Stimulated activated CD4-positive, alpha-beta T cell treated with anti-CD3 and anti-CD28 coated beads, Interleukin-4, amount 100 ng/mL, for 4 hours (primary cell): Measurements from ENCODE around the gene TXLNB.
"Not testable (repeated sequence)": the region's sequence is repeated elsewhere in the genome, so short reads cannot be mapped to it uniquely, and the experiment has no call there.

Experiments
- DNase-seq, 2 experiments: peaks; one replicate each; pipeline ENCODE4 v3.0.0-alpha.2; 2020

TXLNB gene

DNA sequence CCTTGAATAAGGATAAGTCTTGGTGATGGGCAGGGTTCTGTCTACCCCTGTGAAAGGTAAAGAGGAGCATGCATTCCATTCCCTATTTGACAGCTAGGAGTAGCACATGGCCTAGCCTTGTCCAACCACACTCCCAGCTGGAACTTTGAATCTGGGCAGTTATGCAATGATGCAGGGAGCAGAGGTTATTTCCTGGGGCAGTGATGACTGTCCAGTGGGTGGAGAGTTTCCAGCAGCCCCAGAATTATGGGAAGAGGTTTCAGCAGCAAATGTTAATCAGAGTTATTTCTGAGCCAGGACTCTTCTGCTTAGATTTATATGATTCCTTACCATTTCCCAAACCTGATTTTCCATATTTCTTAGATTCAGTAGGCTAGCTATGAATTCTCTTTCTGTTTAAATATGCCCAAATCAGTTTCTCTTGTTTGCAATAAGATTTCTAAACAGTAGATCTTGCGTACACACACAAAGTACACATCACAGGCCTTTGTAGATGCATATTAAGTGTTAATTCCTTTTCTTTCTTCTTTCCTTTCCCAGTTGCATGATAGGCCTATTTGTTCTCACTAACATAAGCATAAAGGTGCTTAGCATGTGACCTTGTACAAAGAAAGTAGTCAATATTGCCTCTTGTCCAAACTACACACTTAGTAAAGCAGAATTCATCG lies 17.3 kb upstream of the TXLNB start:
- no peak for DNase-seq

DNA sequence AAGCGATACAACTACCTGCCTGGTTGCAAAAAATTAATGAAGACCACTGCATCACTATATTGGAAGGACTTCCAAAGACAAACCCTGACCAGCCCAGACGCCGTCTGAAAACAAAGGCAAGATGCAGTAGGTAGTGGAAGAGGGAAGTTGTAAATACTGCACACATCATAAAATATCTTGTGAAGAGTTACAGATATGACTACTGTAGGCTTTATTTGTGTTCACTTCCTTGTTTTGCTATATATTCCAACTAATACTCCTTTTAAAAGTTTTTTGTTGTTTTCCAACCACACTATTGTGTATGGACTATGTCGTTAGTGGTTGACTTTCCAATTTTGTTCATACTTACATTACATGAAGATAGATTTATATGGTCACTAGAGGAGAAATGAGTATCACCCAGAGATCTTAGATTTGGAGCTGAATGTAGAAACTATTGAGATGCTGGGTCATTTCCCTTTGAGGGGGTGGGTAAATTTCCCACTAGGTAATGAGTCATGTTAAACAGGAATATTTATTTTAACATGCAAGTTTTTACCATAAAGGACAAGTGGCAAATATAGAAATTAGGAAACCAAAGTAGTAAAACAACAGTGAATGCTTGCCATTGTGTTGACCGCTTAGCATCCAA lies 16.6 kb upstream of the TXLNB start:
- no peak for DNase-seq

DNA sequence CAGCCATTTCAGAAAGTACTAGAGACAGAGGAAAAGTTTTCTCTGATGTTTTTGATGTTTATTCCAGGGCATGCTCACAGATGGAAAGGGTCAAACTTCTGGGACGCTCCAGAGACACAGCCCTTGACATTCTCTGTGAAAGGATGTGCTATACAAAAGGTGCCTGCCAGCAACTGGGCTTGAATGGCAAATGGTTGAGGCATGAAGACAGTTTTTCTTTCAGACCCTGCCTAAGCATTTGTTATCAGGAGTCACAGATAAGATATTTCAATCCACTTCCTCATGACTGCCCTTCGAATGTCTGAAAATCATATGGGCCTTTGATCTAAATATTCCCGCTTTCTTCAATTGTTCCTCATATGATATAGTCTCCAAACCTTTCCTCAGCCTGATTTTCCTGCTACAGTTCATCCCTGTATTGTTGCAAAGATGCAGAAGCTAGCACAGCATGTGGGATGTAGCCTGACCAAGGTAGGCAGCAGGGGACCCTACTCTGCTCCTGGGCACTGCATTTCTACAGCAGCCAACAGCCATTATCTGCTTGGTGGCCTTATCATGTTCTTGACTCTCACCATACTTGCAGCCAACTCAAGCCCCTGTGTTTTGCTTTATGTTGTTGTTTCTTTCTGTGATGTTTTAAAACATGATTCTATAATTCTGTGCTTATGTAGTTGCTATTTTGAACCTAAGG lies 14.6 kb upstream of the TXLNB start:
- no peak for DNase-seq

DNA sequence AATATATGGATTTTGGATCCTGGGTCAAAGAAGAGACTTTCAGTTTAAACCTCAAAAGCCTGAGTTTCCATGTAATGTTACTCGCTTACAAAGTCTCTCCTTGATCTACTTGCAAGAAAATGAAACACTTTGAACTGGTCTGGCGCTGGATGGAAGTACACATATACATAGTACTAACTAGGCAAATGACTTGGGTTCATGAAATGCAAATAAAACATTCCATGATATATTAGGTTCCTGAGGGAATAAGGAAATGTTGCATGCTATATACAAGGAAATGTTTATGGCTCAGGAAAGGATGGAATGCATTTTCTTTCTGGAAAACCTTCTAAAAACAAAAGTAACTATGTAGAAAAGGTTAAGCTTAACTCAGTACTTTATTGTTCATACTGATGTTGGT lies 11.4 kb upstream of the TXLNB start:
- no peak for DNase-seq

DNA sequence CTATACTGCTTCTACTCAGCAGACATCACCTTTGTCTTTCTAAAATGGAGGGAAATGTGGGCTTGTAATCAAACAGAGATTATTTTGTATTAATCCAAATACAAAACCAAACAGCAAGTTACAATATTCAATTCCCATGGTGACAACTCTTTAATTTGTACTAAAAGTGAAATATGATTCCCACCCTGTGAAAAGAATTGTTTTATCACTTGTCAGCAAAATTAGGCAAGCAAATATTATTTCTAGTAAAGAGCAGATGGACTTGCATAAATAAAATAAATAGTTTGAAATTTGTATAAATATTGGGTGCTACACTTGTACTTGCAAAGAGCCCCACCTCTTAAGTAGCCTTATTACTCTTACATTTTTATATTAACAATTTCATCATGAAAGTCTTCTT lies 6.1 kb upstream of the TXLNB start:
- DNase-seq, result no peak

DNA sequence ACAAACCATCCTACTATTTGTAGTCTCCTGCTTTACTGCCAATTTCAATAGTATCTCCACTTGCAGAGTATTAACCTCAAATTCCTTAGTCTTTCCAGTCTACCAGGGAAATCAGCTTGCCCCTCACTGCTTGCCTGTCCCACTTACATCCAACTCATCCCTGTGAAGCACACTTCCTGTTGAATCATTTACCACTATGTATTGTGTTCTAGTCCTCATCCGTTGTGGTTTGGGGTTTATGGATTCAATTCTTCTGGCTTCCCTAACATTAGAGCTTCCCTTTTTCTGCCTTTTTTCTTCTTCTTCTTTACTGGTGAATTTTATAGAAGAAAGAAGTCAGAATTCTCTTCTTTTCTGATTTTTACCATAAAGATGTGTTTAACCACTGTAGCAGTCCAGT lies 5.1 kb upstream of the TXLNB start:
- DNase-seq, result no peak

DNA sequence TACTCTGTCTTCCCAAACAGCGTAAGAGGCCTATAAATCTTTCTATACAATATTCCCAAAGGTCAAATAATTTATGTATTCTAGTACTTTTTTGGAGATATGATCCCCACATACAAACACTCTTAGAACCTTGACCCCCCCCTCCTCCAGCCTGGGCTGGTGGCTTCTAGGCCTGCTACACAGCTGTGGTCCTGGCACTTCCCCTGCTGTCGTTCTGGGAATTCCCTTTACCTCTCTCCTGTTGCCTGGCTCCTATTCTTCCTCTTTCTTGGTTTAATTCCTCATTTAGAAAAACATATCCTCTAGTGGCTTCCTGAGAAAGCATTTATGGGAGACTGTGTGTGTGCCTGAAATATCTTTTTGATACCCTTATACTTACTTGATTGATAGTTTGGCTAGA lies 4.1 kb upstream of the TXLNB start:
- DNase-seq, result no peak

DNA sequence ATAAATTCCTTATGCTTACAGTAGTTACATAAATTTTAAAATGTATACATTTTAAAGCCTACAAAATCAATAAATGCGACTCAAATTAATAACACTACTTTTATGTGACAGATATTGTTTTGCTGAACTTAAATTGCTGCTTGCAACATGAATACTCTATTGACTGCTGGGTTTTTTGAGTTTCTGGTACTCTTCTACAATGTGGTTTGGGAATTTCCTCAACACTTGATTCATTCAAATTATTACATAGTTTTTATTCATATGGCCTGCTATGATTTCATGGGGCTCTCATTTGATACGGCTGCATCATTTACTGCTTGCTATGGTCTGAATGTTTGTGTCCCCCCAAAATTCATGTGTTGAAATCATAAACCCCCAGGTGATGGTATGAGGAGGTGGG lies 2.3 kb upstream of the TXLNB start:
- no peak for DNase-seq

DNA sequence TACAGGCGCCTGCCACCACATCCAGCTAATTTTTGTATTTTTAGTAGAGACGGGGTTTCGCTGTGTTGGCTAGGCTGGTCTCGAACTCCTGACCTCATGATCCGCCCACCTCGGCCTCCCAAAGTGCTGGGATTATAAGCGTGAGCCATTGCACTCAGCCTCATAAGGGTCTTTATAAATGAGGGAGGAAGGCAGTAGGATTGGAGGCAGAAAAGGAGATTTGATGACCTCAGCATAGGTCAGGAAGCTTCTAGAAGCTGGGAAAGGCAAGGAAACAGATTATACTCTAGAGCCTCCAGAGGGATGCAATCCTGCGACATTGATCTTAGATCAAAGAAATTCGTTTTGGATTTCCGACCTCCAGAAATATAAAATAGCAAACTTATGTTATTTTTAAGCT lies 1.4 kb upstream of the TXLNB start:
- not testable (repeated sequence) for DNase-seq

DNA sequence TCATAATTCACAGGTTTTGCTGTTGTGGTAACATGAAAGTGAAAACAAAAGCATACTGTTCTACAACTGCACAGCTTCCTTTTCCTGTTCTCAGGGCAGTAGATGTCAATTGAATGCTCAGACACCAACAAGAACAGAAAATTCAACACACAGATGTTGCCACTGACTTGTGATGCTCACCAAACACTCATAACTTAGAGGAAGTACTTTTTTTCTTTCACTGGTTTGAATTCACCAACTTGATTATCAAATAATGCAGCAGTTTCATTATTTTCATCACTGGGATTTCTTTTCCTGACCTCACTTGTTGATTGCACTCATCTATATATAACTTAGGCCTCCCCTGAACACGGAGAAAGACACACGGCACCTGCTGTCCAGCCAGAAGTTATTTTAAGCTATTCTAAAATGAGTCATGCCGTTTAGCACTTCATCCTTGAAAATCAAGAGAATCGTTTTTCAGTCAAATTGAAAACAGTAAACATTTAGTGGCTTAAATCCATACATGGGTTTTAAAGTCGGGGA lies 949 bp downstream of the TXLNB start:
- DNase-seq, result no peak

DNA sequence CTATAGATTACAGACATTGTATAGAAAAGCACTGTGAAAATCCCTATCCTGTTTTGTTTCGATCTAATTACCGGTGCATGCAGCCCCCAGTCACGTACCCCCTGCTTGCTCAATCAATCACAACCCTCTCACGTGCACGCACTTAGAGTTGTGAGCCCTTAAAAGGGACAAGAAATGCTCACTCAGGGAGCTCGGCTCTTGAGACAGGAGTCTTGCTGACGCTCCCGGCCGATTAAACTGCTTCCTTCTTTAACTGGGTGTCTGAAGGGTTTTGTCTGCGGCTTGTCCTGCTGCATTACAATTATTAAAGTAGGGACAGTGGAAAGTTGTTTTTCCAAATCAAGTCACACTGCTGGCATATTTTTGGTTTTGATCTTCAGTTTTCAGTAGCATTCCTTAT lies 2.6 kb downstream of the TXLNB start:
- DNase-seq, result no peak

DNA sequence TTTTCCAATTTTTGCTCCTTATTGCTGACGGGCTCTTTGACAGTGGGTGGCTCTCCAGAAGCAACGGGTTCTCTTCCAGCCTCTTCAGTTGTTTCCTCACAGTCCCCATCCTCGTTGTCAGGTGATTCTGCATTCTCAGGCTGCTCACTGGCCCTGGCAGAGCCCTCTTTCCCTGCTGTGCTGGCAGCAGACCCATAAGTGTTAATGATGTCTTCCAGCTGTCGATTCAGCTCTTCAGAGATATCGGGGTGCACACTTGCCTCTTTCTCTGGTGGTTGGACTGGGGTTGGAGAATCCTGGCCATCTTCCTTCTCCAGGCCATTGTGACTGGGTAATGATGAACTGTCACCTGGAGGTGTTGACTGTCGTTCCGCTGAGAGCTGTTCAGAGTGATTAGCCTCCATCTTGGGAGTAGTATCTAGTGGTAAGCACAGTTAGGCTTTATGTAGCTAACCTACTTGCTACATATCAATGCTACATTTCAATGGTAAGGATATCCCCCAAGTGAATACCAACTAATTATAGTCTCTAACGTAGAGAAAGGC lies 3.2 kb downstream of the TXLNB start:
- DNase-seq, result no peak

DNA sequence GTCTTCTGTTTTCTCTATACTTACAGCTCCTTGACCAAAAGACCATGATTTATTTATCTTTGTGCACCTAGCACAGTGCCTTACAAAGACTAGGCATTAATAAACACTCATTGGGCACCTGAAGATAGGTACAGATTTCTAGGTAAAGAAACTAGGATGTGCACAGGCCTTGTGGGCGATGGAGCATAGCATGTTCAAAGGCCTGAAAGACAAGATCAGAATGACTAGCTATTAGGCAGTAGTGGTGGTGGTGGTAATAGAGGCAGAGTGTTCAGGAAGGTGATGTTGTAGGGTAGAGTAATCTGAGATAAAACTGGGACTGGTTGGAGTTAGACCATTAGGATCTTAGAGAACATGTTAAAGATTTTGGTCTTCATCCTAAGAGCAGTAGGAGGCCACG lies 3.9 kb downstream of the TXLNB start:
- no peak for DNase-seq

DNA sequence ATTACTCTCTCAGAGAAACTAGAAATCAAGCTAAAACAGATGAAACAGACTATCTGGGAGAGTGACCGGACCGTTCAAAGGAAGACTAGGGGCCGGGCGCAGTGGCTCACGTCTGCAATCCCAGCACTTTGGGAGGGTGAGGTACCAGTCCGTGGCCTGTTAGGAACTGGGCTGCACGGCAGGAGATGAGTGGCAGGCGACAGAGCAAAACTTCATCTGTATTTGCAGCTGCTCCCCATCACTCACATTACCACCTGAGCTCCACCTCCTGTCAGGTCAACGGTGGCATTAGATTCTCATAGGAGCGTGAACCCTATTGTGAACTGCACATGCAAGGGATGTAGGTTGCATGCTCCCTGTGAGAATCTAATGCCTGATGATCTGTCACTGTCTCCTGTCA lies 5.4 kb downstream of the TXLNB start:
- DNase-seq, result not testable (repeated sequence)

DNA sequence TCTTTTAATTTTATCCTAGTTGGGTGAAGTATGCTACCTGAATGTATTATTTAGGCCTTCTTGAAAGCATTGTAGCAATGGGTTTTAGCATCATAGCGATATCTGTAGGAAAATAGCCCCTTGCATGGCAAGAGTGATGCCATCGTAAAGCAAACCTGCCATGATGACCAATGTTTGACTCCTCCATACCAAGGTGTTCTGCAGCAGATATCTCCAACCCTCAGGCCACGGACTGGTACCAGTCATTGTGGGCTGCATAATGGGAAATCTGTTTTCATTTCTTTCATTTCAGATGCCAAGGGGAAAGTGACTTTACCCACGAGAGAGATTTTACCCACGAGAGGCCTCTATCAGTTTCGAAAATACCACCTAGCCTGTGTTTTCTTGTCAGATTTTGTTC lies 6.2 kb downstream of the TXLNB start:
- no peak for DNase-seq

DNA sequence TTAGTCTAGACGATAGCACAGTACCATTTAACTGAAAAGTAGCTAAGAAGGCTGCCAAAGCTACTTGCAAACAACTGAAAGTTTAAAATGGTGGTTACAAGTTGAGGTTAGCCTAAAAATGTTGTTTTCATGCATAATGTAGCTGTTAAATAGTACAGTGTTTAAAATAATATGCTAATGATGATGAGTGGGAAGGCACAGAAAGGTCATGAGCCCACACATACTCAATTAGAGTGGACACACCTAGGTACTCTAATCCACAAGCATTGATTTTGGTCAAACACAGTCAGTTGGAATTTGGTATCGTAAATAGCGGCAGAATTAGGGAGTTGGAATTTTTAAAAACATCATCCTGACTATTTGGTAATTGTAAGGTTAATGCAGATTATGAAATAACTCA lies 7.0 kb downstream of the TXLNB start:
- no peak for DNase-seq

DNA sequence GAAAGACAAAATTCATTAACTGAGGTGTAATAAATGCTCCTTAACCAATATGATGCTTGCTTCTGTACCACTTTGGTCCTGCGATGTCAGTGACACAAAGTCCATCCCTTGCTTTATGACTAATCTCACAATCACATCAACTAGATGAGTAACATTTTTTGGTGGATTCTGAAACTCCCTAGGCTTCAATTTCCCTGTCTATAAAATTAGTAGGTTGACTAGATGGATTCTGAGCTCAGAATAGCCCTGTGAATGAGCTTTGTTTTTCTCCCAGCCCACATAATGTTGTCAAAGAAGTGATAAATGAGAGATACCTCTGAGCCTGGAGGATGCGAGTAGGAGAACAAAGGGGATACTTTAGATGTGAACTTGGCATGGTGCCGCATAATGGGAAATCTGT lies 9.1 kb downstream of the TXLNB start:
- no peak for DNase-seq

DNA sequence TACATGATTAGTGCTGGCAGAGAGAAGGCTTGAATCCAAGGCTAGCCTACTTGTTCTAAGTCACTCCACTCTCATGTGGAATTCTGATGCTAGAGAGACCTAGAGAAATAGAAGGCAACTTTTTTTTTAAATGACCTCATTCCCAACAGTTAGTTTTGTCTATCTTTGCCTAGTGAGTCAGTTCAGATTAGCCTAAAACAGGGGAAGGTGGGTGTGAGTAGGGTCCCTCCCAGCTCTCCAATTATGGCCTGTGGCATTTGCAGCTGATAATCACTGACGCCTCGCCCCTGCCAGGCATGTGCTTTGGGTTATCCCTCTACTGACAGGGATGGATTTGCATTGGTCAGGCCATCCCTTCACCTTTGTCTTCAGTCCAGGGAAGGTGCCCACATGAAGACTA lies 13.6 kb downstream of the TXLNB start:
- DNase-seq, result no peak

DNA sequence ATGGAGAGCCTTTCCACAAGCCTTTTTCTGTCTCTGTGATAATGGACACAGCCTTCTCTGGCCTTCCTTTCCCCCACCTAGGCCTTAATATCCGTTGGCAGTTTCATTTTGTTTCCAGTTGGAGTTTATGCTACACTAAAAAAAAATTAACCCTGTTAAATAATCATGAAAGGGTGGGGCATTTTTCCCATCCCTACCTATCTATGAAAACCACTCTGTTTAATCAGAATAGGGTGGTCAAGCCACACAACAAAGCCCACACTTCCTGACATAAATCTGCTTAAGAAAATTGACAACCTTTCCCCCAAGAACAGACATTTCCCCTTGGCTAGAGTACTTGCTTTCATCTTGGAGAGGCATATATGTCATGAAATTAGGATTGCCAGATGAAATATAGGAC lies 14.2 kb downstream of the TXLNB start:
- no peak for DNase-seq

DNA sequence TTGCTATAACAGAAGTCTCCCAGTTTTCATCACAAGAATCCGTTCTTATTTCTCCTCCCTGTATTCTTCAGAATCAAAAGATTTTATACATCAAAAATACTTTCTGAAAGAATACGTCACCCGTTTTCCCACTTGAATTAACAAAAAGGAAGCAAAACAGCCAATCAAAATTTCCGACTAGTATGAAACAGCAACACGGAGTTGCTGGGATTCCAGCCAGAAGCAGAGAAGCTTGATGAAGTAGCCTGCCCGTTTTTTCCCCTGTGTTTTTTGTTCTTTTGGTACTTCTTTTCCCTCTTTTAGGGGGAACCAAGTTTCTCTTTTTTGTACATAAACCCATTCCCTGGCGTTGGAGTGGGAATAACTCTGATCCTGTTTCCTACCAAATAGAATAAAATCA lies 14.6 kb downstream of the TXLNB start:
- DNase-seq, result no peak

DNA sequence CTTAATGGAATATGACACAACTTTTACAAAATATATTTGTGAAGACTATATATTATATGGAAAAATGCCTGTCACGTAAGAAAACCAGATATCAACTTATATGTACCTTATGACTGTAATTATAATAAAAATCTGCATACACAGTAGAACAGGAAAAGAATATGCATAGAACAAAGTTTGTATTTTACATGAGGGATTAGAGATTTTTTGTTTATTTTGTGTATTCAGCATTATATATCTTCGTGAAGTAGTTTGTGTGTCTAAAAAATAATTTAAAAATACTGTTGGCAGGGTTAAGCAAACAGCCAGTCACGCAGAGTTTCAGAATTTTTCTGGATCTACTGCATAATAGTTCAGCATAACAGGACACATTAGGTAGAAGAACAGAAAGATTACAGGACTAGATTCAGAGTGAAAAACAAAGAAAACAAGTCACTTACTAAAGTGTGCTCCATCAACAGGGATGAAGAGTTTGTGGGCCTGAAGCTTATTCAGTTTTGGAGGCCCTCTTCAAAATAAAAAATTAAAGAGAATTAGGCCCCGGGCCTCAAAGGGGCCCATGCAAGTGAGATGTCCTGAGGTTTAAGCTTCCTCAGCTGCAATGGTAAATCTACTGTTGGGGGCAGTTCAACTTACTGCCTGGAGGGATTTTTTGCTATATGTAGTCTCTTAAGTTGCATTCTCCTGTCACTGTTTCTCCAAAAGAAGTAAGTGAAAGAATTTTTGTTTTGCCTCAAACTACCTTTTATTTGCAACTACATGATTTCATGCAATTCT lies 16.3 kb downstream of the TXLNB start:
- DNase-seq, result no peak

DNA sequence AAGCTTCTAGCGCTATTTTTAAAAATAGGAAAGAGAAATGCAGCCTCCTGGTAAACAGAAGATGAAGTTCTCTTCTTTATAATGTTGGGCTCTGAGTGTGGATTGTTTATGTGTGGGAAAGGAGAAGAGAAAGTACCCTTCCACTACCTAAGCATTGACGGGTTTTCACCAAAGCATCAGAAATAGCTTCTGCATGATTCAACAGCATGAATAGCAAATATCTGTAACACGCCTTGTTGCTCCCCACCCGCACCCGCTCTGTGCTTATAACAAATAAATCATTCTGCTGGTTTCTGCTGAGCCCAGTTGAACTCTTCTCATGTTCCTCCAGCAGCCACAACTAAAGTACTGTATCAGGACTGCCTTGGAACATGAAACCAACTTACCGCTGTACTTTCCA lies 20.7 kb downstream of the TXLNB start:
- no peak for DNase-seq

DNA sequence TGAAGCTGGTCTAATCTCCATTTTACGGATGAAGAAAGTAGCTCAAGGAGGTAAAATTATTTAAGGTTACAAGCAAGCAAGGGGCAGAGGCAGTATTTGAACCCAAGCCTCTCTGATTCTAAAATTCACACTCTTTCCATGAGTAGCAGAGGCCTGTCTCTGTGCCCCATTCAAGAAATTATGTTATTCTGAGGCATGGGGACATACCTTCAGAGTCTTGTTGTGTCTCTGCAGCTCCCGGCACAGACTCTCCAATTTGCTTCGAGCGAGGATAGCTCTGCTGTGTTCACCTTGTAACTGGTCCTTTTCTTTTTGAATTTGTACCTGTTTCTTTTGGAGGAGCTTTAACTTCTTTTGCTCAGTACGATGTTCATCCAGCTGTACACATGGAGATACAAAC lies 21.5 kb downstream of the TXLNB start:
- no peak for DNase-seq
